Dermis blood vessel endothelial cell (primary cell): ENCODE measurements around the gene LGALS3BP. TPM values are rescaled to one million over a fixed set of nuclear protein-coding genes. Genes with fewer than 3 reads are reported as not detected.

ENCODE experiments used
- DNase-seq: peaks from one replicate; pipeline ENCODE4 v3.0.0; 2010
- total RNA-seq: library from RNA; depleted of rRNA; stranded (reverse); fragments of >200 nt; gene quantifications from 2 replicates; pipeline ENCODE4 v1.2.3, GENCODE V29; 2014

LGALS3BP gene
- total RNA-seq, 1 donor from 2014 or later = 7.5 TPM

DNA sequence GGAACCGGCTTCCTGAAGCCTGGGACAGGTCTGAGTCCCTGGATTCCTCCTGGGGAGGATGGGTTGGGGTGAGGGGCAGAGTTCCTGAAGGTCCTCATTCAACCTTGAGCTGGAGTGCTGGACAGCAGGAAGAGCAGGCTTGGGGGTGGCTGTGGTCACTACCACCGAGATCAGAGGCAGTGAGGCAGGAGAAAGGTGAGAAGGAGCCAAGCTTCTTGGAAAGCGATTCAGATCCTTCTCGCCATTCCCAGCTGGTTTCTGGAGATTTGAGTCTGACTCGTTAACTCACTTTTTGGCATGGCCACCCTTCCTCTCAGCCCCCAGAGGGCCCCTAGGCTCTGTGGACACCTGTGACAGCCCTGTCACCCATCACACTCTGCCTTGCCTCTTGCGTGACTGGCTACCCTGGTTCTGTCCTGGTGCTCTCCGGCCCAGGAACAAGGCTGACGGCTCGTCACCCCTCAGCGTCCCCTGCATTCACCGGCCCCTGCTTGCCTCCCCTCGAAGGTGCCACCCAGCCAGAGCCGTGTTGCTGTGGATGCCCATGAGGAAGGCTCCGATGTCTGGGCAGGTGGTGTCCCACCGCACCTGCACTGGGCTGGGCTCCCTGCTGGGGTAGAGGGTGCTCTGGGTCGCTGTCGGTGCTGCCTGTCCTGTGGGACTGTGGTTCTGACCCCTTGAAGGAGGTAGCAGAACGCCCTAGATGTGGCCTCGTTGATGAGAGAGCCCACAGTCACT is 44.9 kb downstream of the LGALS3BP start:
- peak; percentile 32 for DNase-seq

DNA sequence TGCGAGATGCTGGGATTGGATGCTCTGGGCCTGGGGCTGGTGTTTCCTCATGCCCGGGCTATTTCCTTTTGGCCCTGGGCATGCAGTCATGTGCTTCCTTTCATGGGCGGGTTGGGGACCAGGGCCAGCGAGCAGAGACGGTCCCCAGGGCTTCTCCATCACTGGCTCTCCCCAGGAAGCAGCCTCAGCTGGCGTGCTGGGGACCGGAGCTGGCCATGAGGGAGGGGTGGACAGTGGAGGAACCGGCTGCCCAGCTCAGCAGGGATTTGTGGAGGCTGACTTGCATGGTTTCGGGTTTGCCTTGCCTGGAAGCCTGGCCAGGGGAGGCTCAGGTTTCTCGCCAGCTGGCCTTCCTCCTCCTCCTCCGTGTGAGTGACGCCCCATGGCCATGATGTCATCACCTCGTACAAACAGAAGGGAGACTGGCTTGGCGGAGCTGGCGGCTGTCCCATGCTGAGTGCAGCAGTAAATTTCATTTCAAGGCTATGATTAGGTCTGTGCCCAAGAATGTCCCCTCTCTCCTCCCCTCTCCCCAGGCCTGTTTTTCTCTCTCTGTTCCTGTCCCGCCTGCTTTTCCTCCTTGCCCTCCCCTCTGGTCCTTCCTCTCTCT is 45.7 kb downstream of the LGALS3BP start:
- DNase-seq = peak; percentile 95

DNA sequence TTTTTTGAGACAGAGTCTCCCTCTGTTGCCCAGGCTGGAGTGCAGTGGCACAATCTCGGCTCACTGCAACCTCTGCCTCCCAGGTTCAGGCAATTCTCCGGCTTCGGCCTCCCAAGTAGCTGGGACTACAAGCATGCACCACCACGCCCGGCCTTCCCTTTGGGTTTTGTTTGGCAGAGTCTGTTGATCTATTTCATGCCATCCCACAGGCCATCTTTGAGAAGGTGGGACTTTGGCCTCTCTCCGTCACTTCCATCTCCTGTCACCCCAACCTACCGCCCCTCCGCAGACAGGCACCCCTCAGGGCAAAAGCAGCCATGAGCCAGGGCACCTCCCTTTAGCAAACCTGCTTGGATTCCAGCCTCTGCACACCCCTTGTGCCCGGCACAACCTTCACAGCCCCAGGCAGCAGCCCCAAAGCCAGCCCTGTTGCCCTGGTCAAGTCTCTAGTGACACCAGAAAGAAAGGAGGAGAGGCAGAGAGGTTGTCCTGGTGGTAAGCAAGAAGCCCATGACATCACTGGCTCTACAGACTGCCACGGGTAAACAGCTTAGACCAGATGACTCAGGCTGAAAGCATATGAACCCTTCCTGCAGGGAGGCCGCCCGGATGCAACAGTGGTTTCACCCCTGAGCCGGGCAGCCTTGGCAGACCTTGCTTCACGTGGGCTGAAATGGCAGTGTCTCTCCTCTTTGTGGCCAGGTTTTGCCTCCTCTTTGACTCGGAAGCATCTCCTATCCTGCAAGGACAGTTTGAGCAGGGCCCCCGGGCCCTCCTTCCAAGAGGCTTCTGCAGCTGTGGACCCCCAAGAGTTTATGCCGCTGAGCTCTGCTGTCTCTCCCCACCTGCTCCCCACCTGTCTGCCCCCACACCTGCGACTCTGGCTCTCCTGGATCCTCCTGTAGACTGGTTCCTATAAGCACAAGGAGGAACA is 46.4 kb downstream of the LGALS3BP start:
- peak; percentile 98 for DNase-seq

GRCh38 chr17:78929908-78930775 is 49.6 kb downstream of the LGALS3BP start:
- no peak for DNase-seq

DNA sequence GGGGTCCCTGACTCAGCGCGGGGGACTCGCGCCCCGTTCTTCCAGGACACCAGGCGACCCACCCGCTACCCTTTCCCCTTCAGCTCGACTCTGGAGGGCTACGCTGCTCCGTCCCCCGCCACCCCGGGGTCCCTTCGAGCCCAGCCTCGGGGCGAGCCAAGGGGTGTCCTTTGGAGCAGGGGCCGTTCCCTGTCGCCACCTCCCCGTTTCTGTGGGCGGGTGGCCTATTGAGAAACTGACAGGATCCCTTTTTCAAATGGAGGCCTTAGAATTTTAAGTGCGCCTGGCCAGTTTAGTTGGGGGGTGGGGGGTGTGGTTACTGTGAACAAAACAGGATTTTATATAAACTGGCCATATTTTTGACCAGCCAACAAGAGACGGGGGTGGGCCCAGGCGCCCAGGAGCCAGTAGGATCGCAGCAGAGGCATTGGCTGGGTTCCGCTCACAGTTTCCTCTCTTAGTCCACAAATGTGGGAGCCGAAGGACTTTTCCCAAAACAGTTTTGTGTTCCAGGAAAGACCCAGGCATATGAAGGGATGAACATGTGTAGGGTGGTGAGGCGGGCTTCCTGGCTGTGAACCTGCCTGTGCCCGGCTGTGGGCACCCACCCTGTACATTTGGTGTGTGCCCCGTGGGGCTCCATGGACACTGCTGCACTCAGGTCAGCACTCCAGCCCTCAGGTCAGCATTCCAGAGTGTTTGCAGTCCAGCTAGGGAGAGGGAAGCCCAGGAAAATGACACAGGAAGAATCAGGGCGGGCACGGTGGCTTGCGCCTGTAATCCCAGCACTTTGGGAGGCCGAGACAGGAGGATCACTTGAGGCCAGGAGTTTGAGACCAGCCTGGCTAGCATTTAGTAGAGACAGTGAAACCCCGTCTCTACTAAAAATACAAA is 53.8 kb downstream of the LGALS3BP start:
- DNase-seq = peak; percentile 90

DNA sequence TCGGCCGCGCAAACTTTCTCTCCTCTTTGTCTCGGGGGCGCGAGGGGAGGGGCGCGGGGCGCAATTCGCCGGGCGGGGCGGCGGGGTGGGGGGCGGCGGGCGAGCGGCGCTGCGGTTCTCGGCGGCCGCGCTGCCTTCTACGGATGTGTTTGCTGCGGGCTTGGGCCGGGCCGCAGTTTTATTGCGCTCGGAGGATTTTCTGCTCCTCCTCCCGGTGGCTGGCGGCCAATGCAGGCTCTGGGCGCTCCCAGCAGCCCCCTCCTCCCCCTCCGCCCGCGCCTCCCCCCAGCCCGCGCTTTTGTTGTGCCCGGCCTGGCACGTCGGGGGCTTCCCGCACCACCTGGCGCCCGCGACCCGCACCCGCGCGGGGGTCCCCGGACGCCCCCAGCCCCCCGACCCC is 54.5 kb downstream of the LGALS3BP start, which contains the start of gene TIMP2:
Gene TIMP2 (minus strand): TSS at position 154 of the 400 bp plus-strand sequence. CDS start 299 bp downstream, outside the sequence.
- DNase-seq = peak; percentile 92

- DNase-seq = no peak
Measured at GRCh38 chr17:78924481-78925151, 55.1 kb downstream of the LGALS3BP start.

DNA sequence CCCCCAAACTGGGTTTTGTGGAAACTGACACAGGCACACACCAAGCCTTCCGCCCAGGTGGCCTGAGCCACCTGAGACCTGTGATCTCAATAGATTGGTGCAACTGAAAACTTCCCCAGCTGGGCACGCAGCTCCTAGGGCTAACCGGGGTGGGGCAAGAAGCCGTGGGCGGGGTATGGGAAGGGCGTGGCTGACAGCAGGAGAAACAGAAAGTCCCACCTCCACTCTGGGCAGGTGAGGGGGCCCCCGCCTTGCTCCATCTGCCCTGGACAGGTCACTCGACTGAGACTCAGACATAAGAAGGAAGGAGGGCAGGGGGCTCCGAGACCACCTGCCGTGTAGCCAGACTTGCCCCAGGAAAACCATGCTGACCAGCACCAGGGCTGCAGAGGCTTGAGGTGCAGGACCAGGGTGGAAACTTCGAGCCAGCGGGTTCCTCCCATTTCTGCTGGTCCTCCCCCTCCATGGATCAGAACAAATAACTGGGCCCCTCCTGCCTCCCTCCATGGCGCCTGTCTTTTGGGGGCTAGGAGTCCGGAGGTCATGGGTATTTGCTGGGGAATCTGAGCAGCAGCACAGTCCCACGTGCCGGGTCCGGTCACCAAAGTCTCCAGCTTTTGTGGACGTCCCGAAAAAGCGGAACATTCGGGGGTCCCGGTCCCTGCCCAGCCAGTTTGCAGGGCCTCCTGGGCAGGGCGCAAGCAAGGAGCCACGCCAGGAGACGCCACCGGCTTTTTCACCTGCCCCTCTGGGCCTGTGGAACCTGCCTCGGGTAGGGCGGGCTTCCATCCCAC is 55.9 kb downstream of the LGALS3BP start:
- no peak for DNase-seq

GRCh38 chr17:78922816-78923498 is 56.8 kb downstream of the LGALS3BP start:
- no peak for DNase-seq

- DNase-seq = no peak
Measured at GRCh38 chr17:78921437-78921971, 58.2 kb downstream of the LGALS3BP start.

Other genes starting within 250 kb of the LGALS3BP start
- 50.6 and 51.4 TPM in 2 replicates for gene CYTH1, start 197.7 kb downstream of the LGALS3BP start, total RNA-seq
- 22.8 and 24.7 TPM in 2 replicates for gene USP36, start 139.1 kb downstream of the LGALS3BP start, total RNA-seq
- gene CEP295NL, start 76.7 kb downstream of the LGALS3BP start, total RNA-seq = 1.5 and 5.1 TPM in 2 replicates
- 57.9 and 95.3 TPM in 2 replicates for gene TIMP2, start 54.5 kb downstream of the LGALS3BP start, total RNA-seq
- 64.8 and 97.3 TPM in 2 replicates for gene CANT1, start 29.8 kb upstream of the LGALS3BP start, total RNA-seq
- 14.6 and 16.9 TPM in 2 replicates for gene C1QTNF1, start 44.2 kb upstream of the LGALS3BP start, total RNA-seq
- gene ENGASE, start 94.9 kb upstream of the LGALS3BP start, total RNA-seq = 6.8 and 19.6 TPM in 2 replicates